ENCODE results near the gene MBD5.

MBD5 gene

GRCh38 chr2:148173168-148173567, 152.3 kb downstream of the MBD5 start:
- no peak for TF ChIP-seq CTCF (IDR thresholded peaks at IDR 0.05; ENCODE audit: extremely low read depth, missing control alignments)
- no peak for DNase-seq (ENCODE audit: low spot score)

GRCh38 chr2:148177559-148177958, 156.7 kb downstream of the MBD5 start:
- no peak for TF ChIP-seq CTCF (IDR thresholded peaks at IDR 0.05; ENCODE audit: extremely low read depth, missing control alignments)
- no peak for DNase-seq (ENCODE audit: low spot score)

GRCh38 chr2:148179724-148180123, 158.8 kb downstream of the MBD5 start:
- no peak for DNase-seq (ENCODE audit: low spot score)
- no peak for TF ChIP-seq CTCF (IDR thresholded peaks at IDR 0.05; ENCODE audit: extremely low read depth, missing control alignments)

DNA sequence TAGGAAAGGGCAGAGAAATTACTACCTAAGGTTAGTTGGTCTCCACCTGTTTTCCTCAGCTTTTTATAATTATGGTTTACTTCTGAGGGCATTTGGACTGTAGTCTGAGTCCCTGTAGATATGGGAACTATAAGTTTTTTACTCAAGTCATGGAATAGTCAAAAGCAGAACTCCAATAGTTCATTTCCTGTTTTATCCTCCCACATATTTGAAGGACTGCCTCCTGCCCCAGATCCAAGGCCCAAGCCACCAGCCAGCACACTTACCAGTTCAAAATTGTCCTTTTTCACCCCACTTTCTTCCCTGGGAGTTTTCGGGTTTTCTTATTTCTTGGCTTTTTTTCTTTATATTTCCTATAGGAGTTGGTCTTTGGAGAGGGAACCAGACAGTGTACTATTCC, 164.1 kb downstream of the MBD5 start:
- DNase-seq (ENCODE audit: low spot score), result no peak
- no peak for TF ChIP-seq CTCF (IDR thresholded peaks at IDR 0.05; ENCODE audit: extremely low read depth, missing control alignments)

DNA sequence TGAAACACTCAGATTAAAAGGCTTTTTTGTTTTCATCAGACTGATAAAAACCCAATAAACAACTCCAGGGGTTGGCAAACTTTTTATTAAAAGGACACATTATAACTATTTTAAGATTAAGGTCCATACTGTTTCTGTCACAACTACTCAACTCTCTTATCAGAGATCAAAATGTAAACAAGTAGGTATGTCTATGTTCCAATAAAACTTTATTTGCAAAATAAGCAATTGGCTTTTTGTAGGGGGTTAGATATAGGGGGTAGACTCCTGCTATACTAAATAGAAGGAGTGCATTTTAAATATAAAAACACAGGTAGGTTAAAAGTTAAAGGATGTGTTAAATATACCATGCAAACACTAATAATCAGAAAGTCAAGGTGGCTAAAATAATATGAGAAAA, 174.0 kb downstream of the MBD5 start:
- TF ChIP-seq CTCF (IDR thresholded peaks at IDR 0.05; ENCODE audit: extremely low read depth, missing control alignments), result no peak
- DNase-seq (ENCODE audit: low spot score), result no peak

GRCh38 chr2:148201075-148202004, 180.4 kb downstream of the MBD5 start:
- TF ChIP-seq CTCF (IDR thresholded peaks at IDR 0.05; ENCODE audit: extremely low read depth, missing control alignments), result peak; percentile 39
- DNase-seq (ENCODE audit: low spot score), result no peak

DNA sequence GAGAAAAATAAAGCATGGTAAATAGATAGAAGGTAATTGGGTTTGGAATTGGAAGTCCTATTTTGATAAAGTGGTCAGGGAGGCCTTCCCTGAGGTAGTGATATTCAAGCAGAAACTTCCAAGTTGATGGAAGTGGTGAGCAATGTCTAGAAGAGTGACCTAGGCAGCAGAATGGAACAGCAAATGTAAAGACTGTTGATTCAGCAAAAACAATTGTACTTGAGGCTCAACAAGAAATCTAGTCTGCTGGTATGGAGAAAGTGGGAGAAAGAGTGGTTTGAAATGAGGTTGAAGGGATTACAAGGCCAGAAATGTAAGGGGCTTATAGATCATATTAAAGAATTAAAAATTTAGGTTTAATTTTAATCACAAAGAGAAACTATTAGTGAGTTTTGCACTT, 181.3 kb downstream of the MBD5 start:
- TF ChIP-seq CTCF (IDR thresholded peaks at IDR 0.05; ENCODE audit: extremely low read depth, missing control alignments), result no peak
- DNase-seq (ENCODE audit: low spot score), result no peak

All from GM20000 (cell line).